DOHH2 (cell line): ENCODE results near the gene SLC1A3.

ENCODE experiments used
- EZH2phosphoT487 ChIP-seq: fragments of 200-600 bp; sonication (generic); IDR thresholded peaks from 2 replicates; pipeline ENCODE4 v1.6.1; 2017; ENCODE audit warnings: borderline replicate concordance, mild to moderate bottlenecking, antibody characterized with exemption, low read length, moderate library complexity, mixed read lengths
- TF ChIP-seq, protein P1 (sequence below): fragments of 200-600 bp; sonication (generic); IDR thresholded peaks from one replicate; pipeline ENCODE4 v1.5.1; 2014; ENCODE audit warnings: antibody characterized with exemption, mild to moderate bottlenecking, low read depth, low read length; ENCODE audit not compliant: poor library complexity, severe bottlenecking

DNA sequence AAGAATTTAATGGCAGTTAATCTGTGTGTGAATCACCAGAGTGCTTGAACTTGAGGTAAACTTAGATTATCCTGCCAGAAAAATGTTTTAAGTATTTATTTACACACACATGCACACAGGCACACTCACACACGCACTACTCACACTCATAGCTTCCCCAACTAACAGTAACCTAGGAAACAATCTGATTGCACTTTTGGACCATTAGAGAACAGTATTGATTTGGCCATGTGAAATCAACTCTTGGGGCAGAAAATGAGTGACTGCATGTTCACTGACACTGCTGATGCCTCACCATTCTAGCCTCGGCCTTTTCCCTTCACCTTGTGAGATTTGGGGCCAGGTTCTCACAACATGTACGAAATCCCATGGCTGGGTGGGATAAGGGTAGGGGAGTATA, 64.1 kb downstream of the SLC1A3 start:
- TF ChIP-seq, protein P1, sequence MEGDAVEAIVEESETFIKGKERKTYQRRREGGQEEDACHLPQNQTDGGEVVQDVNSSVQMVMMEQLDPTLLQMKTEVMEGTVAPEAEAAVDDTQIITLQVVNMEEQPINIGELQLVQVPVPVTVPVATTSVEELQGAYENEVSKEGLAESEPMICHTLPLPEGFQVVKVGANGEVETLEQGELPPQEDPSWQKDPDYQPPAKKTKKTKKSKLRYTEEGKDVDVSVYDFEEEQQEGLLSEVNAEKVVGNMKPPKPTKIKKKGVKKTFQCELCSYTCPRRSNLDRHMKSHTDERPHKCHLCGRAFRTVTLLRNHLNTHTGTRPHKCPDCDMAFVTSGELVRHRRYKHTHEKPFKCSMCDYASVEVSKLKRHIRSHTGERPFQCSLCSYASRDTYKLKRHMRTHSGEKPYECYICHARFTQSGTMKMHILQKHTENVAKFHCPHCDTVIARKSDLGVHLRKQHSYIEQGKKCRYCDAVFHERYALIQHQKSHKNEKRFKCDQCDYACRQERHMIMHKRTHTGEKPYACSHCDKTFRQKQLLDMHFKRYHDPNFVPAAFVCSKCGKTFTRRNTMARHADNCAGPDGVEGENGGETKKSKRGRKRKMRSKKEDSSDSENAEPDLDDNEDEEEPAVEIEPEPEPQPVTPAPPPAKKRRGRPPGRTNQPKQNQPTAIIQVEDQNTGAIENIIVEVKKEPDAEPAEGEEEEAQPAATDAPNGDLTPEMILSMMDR, result no peak
- TF ChIP-seq EZH2phosphoT487, result no peak
